Dendritic cell treated with granulocyte-macrophage colony-stimulating factor and Interleukin-4, amounts not matched to agents 40 ng/mL and 50 ng/mL, for 4 days (primary cell): Measurements from ENCODE around the gene PRSS48.

Source experiments
- H3K27ac Mint-ChIP-seq: one replicate; pipeline ENCODE4 v1.8.0; 2022; ENCODE audit warnings: mild to moderate bottlenecking, mixed read lengths
- H3K27me3 Mint-ChIP-seq: one replicate; pipeline ENCODE4 v1.8.0; 2022; ENCODE audit warnings: mild to moderate bottlenecking, mixed read lengths
- H3K36me3 Mint-ChIP-seq: one replicate; pipeline ENCODE4 v1.8.0; 2022; ENCODE audit warnings: low read depth, mixed read lengths
- H3K4me1 Mint-ChIP-seq: one replicate; pipeline ENCODE4 v1.8.0; 2022; ENCODE audit warnings: low read depth, mixed read lengths
- H3K4me3 Mint-ChIP-seq: one replicate; pipeline ENCODE4 v1.8.0; 2022; ENCODE audit warnings: mild to moderate bottlenecking, moderate library complexity, mixed read lengths
- H3K9me3 Mint-ChIP-seq: one replicate; pipeline ENCODE4 v1.8.0; 2022; ENCODE audit warnings: mixed read lengths
- intact Hi-C: fragments of 100-400 bp; cut with micrococcal nuclease; formaldehyde crosslinking; loops from one replicate; pipeline ENCODE4 v1.15.0; 2022

The PRSS48 gene

DNA sequence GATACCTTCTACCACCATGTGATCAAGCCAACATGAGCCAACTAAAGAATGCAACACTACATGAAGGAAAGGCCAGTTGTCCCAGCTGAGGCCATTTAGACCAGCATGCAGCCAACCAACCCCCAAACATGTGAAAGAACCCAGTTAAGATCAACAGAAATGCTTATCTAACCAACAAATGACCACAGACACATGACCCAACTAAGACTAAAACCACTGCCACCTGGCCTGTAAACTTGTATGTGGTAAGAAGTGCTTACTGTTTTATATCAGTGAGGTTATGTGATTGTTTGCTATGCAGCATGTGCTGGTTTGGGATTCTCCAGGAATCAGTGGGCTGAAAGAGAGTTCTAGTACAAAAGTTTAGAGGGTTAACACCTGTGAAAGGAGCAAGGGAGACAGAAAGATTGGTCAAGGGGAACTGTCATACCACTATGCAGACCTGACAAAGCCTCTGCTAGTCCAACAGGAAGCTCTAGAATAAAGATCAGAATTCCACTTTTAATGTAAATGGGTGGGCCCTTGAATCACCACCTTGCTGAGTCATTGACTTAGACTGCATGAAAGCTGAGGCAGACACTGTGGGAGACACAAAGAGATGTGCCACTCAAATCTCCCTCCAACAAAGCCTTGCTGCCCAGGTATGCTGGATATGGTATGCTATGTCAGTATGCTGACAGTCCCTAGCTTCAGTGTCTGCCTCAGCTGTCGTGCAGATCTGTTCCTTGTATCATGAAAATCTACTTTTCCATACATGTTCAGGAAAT is 54.5 kb downstream of the PRSS48 start:
- Mint-ChIP-seq H3K27ac (no peak overlapping the region), H3K27me3 (peaks cover 18% of the 10 kb centered on the region), H3K4me3 (no peak overlapping the region), H3K4me1 (no peaks in the 10 kb centered on the region), H3K9me3 (no peaks in the 10 kb centered on the region), H3K36me3 (no peaks in the 10 kb centered on the region)
- intact Hi-C loops, result no loop called here

DNA sequence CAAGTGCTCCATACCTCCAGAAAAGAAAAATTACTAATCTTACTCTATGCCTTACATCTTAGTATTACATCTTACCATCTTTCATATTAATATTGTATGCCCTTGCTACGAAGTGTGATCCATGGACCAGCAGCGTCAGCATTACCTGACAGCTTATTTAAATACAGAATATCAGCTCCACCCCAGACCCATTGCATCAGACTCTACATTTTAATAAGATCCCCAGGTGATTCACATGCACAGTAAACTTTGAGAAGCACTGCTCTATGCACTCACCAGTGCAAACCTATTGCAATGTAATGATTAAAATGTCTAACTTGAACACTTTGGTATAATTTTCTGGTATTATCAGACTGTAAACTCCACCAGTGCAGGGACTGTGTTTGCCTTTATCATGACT is 62.5 kb downstream of the PRSS48 start:
- Mint-ChIP-seq H3K4me1 (no peaks in the 10 kb centered on the region), H3K9me3 (no peaks in the 10 kb centered on the region), H3K27me3 (peaks cover 4% of the 10 kb centered on the region), H3K36me3 (no peaks in the 10 kb centered on the region), H3K4me3 (no peak overlapping the region), H3K27ac (no peak overlapping the region)
- intact Hi-C loops, result no loop called here

DNA sequence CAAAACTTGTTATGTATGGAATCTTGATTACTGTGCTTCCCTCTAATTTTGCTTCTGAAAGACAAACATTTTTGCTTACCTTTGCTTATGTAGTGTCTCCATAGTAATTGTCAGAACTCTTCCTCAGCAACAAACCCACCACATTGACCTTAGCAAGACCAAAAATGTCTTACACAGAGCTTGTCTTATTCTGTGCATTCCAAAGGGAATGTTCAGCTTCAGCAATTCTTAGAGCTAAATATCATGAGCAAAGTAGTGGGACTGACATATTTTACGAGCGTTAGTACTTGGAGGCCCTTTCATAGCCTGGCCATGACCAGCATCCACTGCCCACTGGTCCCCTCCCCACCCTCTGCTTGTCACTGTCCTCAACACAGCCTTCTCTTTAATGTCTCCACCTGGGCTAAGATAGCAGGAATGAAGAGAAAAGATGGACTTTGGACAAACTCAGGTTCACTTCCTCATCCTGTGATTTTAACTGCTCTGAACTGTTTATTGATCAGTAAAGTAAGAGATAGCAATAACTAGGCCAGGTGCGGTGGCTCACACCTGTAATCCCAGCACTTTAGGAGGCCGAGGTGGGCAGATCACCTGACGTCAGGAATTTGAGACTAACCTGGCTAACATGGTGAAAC is 63.9 kb downstream of the PRSS48 start:
- intact Hi-C loops, result no loop called here
- no peak overlapping the region for H3K4me3 Mint-ChIP-seq
- no peaks in the 10 kb centered on the region for H3K4me1 Mint-ChIP-seq
- H3K9me3 Mint-ChIP-seq, result no peaks in the 10 kb centered on the region
- H3K27ac Mint-ChIP-seq, result no peak overlapping the region
- no peaks in the 10 kb centered on the region for H3K36me3 Mint-ChIP-seq
- peaks cover 9% of the 10 kb centered on the region for H3K27me3 Mint-ChIP-seq
